ENCODE measurements around the gene SEZ6.

- TF ChIP-seq CTCF (conservative IDR thresholded peaks at IDR 0.05; ENCODE audit: low read depth, low read length) (no peak), EZH2 (IDR thresholded peaks at IDR 0.05; ENCODE audit: borderline replicate concordance, low read depth, low read length, poor library complexity, severe bottlenecking) (no peak)
These were observed 44.4 kb downstream of the SEZ6 start for GRCh38 chr17:28961391-28961790.
